ENCODE measurements around the gene LRRN3.

GRCh38 chr7:111085356-111085755, 5.6 kb upstream of the LRRN3 start:
- TF ChIP-seq CTCF (IDR thresholded peaks at IDR 0.05; ENCODE audit: insufficient read depth, low read depth, low read length) (no peak), EZH2 (IDR thresholded peaks at IDR 0.05; ENCODE audit: insufficient read depth, low read length) (no peak)
